Stimulated activated CD4-positive, alpha-beta T cell treated with anti-CD3 and anti-CD28 coated beads, Interleukin-2, amount 100 ng/mL, for 24 hours (primary cell): ENCODE results near the gene PRR12.
A peak's percentile ranks its signal among the peaks of the same experiment; 100 is the strongest.

ENCODE experiments used
- DNase-seq, 2 donors: peaks; one replicate each; pipeline ENCODE4 v3.0.0-alpha.2; 2020

Gene PRR12

GRCh38 chr19:49667473-49667872 lies 76.5 kb downstream of the PRR12 start:
- no peak for DNase-seq

- no peak for DNase-seq
These were observed 78.5 kb downstream of the PRR12 start for GRCh38 chr19:49669516-49669915.

DNA sequence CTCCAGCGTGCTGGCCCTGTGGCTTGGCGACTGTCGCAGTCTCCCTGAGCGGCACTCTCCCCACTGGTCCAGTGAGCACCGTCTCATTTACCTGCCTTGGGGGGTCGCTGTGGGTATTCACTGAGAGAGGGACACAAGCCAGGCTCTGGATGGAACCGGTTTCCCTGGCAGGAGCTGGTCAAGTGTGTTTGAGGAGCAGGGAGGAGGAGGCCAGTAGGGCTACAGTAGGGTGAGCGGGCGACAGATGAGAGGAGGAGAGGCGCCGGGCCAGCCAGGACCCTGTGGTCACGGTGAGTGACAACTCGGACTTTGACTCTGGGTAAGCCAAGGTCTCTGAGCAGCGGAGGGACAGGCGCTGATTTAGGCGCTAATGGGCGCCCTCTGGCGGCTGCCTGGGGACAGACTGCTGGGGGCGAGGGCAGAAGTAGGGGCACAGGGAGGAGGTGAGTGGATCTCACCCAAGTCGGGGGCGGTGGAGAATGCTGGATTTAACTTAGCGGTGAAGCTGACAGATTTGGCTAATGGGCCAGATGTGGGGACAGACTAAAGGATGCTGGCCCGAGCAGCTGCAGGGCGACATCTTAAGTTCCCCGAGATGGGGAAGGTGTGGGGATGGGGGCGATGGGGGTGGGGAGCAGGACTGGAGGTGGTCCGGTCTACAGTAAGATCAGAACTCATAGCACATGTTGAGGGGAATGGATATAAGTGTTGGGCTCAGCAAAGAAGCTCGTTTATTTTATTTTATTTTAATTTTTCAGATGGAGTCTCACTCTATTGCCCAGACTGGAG lies 81.3 kb downstream of the PRR12 start:
- DNase-seq = peak; percentile 82 to 83
